NCI-H446 treated with DMSO at 0.1 percent for 48 hours (cell line): ENCODE results near the gene RPL35.
A peak's percentile ranks its signal among the peaks of the same experiment; 100 is the strongest.

Experiments
- DNase-seq: peaks from one replicate; lab custom pipeline; 2025; lab: John Stamatoyannopoulos, UW

The RPL35 gene

DNA sequence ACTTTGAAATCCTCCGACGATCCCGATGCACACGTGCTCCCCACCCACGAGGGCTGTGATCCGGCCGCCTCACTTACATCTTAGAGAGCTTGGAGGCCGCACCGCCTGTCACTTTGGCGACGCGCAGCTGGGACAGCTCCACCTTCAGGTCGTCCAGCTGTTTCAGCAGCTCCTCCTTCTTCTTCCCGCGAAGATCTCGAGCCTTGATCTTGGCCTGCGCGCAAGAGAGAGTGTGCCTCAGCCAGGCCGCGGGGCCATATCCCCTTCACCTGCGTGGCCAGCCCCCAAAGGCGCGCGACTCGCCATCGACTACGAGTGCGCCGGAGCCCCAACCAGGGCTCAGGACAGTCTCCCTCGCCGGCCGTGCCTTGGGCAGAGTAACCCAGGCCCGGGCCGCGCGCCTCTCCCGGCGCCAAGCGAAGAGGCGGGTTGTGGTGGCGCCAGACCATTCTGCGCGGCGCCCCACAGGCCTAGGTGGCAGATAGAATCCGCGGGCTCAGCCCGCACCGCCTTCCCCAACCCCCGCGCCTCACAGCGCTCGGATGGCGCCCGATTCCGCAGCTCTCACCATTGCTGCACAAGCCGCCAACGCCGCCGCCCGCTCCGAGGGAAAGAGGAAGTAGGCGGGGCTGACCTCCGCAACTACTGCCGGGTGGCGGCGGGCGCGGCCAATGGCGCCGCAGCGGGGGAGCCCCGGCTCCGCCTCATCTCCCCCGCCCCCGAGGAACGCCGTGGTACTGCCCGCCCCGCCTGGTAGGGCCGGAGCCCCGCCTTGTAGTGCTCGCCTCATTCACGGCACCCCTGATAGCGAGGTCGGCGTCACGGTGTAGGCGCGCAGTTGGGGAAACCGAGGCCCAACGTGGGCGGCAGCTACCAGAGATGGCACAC is at the start of gene RPL35, which contains the start of gene ARPC5L:
Gene RPL35 (minus strand): TSS at position 616 of the 888 bp plus-strand sequence. CDS start 45 bp downstream, at position 571.
Gene ARPC5L (plus strand): TSS at position 789 of the 888 bp plus-strand sequence. CDS start 7,161 bp downstream, outside the sequence.
- peak; percentile 69 for DNase-seq

DNA sequence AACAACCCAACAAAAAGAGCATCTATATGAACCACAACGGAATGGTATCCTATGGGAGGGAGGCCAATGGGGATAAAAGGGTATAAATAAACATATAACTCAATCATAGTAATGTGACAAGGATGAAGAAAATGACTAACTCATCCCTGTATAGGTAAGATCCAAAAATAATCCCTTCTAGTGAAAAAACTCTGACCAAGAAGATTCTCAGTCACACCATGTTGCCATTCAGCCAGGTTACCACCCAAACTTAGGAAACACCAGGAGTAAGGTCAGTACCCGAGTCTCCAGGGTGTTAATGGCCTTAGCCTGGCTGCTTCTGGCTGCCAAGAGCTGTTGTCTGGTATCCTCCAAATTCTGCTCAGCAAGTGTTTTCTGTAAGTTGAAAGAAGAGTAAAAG is 46.3 kb upstream of the RPL35 start:
- no peak for DNase-seq

DNA sequence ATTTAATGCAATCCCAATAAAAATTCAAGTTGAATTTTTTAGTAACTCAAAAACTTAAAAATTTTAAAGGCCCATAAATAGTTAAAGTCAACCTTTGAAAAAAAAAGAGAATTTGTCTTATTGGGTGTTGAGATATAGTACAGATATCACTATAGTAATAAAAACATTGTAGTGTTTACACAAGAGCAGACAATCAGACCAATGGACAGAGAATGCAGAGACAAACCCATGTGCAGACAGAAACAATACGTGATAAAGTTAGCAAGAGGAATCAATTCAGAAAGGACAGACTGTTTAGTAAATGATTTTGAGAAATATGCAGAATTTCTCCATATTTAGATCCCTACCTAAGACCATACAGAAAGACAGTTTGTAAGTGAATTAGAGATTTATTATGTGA is 45.2 kb upstream of the RPL35 start:
- DNase-seq, result no peak

DNA sequence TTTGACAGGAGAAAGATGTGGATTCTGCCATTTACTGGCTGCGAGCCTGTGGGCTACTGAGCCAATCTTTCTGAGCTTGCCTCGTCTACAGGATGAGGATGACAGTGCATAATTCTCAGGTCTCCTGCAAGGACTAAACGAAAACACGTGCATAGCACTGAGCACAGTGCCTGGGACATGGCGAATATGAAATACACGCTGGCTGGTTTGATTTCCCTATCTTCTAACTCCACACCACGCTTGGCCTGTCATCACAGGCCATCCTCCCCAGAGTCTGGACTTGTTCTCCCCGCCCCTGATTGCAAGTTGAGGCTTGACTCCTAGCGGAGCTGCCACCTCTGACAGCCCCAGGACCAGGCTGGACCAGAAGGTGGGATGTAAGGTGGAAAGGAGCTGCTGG is 38.1 kb upstream of the RPL35 start:
- no peak for DNase-seq

DNA sequence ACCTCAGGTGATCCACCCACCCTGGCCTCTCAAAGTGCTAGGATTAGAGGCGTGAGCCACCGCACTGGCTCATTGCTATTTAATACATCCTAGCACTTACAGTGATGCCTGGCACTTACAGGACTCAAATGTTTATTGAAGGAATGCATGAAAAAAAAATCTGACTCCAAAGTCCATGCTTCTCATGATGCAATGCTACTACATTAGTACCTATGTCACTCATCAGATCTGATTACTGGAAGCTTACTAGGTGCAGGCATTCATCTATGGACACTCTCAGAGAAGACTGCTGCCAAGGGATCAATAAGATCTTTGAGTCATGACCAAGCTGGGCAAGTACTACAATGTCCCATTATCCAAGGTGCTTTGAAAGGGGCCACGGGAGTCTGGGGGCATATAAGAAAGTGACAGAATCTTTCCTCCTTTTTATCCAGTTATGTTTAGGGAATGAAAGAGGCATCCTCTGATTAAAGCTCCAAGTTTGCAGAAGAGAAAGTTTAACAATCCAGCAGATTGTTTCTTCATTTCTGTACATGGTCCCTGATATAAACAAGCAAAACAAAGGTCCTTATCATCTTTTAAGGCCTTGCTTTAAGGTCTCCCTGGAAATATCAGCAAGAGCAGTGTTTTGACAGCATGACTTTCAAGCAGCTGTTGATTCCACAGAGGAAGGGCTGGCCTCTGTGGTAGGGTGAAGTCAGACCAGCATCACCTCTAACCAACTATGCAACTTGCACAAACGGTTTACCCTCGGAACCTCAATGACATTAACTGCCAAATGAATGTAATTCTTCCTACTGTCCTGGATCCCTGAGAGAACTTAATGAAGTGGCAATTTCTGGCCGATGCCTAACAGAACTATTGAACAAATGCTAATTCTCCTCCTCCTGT is 36.1 kb upstream of the RPL35 start:
- DNase-seq, result no peak

DNA sequence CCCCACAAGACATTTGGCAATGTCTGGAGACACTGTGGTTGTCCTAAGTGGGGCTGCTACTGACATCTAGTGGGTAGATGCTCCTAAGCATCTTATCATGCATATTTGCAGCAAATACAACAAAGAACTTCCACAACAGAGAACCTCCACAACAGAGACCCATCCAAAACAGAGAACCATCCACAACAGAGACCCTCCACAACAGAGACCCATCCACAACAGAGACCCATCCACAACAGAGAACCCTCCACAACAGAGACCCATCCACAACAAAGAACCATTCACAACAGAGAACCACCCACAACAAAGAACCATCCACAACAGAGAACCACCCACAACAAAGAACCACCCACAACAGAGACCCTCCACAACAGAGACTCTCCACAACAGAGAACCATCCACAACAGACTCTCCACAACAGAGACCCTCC is 33.0 kb upstream of the RPL35 start:
- no peak for DNase-seq

DNA sequence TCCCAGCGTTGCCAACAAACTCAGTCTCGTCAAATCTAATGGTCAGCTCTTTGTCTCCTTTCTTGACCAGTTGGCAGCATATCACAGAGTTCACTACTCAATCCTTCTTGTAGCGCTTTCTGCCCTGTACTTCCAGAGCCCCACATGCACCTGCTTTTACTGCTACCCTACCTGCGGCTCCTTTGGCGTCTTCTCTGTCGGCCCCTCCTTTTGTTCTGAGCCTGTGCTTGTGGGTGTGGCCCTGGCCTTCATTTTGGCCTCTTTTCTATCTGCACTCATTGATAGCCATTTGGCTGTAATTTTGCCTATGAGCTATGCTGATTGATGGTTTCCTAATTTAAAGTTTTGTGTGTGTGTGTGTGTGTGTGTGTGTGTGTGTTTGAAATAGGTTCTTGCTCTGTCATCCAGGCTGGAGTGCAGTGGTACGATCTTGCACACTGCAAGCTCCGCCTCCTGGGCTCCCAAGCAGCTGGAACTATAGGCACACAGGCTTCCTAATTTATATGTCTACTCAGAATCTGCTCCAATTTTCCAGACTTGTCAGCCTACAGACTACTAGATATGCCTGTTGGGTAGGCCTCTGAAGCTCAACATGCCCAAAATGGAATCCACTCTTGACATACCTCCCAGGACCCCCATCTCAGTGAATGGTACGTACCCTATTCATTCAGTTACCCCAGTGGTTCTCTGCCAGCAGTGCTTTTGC is 32.4 kb upstream of the RPL35 start:
- no peak for DNase-seq

DNA sequence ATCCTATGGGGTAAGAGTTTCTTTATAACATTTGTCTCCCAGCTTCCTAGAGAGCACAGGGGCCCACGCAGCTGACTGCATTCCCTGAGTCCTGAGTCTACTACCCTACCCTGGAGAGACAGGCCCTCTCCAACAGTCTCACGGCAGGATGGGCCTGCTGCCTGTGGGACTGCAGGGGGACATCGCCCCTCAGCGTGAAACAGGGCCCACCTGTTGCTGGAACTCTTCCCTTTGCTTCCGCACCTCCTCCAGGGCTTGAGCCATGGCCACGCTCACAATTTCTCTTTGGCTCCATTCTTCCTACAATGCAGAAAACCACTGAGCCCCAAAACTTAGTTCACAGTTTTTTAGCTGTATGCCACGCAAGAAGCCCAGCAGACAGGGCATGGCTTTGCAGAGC is 28.4 kb upstream of the RPL35 start:
- DNase-seq, result no peak

DNA sequence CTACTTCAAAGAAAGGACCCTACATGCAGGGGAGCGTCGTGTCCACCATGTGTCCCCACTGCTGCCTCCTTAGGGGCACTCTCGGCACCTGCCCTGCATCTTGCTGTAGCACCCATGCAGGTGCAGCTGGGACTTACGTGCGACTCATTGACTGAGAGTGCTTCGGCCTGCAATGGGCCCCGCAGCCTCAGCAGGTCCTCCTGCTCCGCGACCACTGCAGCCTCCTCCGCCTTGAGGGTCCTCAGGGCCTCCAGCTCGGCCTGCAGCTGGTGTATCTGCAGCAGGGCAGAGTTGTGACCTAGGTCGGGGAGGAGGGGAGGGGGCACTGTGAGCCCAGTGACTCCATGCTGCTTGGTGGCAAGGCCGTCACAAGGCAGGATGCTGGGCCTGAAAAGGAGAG is 27.2 kb upstream of the RPL35 start:
- DNase-seq, result no peak

DNA sequence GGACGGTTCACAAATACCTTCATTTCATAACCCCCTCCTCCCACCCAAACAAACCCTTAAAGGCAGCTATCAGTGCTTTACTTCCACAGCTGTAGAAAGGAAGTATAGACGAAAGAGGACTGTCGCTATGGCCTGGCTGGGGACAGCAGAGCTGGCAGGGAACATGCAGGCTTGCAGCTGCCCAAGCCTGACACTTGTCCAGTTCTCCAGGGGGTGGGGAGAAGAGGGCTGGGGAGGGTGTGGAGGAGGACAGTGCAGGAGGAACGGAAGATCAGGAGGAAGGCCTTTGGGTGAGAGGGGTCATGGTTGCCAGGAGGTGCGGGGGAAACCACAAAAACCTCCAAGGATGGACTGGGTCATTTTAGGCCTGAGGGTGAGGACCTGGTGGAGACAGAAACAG is 26.1 kb upstream of the RPL35 start:
- no peak for DNase-seq

DNA sequence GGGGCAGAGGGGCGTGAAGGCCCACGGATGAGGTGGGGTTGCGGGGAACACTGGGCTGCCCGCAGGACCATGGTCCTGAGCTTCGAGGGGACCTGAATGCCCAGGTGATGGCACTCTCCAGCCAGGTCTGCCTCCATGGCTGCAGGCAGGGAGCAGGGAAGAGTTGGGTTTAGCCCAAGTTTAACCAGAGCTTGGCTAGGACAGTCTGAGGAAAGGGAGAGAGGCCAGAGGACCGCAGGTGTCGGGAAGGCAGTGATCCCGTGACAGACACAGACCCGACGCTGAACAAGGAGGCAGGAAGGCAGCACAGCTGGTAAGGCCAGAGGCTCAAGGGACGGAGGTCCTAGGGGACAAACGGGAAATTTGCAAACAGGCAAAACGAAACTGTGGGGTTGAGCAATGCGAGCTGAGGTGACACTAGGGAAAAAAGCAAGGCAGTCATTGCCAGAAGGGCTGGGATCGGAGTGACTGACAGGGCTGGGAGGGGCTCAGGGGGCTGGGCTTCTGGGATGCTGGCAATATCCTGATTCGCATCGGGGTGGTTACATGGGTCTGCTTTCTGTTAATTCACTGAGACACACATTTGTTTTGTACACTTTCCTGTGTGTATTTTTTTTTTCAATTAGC is 25.2 kb upstream of the RPL35 start:
- DNase-seq, result no peak

DNA sequence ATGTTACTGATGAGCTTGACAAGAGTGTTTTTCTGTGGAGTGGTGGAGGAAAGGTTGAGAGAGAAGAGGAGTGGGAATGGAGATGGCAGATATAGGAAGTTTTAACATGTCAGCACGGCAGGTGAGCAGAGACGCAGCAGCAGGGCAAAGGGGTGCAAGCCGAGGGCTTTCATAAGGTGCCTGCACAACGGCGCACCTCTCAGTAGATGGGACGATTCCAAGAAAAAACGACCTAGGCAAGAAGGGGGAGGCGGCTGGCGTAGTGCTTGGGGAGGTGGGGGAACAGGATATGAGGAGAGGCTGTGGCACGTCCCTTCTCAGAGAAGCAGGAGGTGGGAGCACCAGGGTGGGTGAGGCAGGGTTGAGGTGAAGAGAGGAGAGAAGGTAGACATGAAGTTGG is 24.7 kb upstream of the RPL35 start:
- DNase-seq, result no peak

DNA sequence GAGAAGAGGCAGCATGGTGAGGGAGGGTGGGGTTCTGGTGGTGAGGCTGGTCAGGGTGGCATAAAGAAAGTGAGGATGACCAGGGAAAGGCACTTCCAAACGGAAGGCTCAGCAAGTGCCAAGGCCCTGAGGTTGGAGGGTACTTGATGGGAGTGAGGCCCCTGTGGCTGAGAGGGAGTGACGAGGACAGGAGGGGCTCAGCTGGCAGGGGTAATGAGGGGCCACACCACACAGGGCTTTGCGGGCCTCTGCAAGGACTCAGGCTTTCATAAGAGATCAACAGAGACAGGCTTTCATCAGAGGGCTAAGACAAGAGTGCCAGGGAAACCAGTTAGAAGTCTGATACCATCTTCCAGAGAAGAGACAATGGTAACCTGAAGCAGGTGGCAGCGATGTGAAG is 23.8 kb upstream of the RPL35 start:
- DNase-seq, result no peak

DNA sequence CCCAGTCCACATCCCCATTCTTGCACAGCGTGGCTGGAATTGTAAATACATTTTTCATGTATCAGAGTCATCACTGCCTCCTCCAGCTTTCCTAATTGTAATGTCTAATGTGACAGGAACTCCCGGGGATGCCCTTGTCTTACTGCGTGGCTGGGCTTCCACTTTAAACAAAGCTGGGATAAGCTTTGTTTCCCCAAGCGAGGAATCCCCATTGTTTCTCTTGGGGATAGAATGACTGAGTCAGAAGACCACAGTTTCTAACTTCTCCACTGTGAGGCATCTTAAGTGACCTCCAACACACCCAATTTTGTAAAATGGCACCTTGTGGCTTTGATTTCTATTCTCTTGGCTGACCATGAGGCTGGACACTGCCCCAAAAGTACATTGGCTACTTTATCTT is 22.6 kb upstream of the RPL35 start:
- DNase-seq, result no peak

DNA sequence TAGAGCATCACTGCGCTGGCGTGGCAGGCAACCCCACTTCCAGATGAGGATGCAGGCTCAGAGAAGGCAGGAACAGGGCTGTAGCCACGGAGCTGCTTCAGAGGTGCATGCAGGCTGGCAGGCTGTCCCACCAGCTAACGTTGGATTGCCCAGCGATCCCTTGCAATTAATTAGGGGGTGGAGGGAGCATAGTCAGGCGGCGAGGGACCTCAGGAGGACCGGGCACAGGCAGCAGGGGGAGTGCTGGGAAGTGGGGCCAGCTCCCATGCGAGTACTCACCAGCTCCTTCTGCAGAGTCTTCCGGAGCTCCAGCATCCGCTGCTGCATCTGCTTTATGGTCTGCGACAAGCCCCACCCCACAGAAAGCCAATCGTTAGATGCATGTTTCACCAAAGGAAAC is 20.5 kb upstream of the RPL35 start:
- DNase-seq, result no peak

DNA sequence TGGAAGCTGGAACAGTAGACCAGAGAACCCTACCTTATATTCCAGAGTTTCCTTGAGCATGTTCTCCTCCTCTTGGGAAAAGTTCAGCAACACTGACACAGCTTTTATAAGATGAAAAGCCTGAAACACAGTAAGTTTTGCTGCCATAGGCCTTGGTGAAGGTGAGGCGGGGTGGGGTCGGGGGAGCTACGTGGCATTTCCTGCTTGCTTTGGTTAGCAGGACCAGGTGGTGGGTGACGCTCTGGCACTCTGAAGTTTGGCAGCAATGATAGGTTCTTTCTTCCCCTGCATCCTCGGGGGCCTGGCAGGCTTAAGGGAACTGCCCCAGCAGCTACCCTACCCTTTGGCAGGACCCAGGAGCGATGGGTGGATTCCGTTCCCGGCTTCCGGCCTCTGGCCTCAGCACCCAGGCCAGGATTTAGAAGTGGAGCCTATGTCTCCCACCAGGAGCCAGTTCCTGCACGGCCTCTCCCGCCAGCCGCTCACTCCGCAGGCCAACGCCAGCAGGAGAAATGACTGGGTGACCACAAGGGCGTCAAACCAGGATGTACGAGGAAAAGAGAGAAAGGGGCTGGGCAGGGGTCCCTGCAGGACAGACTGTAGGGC is 19.5 kb upstream of the RPL35 start:
- DNase-seq, result no peak

DNA sequence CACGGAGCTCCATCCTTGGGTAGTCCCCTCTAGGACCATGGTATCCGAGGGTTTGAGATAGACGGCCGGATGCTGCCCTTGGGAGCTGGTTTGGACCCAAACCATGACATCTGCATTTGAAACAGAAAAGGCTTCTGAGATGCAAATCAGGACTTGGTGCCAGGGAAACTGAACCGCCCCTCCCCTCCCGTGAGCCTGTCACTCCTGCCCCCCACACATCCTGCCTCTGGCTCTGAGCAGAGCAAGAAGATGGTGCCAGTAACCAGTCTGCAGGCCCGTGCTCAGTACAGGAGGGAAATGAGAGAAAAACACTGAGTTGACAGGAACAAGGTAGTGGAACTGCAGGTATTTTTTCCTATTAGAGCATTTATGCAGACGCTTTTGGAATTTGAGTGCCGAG is 18.7 kb upstream of the RPL35 start:
- no peak for DNase-seq

DNA sequence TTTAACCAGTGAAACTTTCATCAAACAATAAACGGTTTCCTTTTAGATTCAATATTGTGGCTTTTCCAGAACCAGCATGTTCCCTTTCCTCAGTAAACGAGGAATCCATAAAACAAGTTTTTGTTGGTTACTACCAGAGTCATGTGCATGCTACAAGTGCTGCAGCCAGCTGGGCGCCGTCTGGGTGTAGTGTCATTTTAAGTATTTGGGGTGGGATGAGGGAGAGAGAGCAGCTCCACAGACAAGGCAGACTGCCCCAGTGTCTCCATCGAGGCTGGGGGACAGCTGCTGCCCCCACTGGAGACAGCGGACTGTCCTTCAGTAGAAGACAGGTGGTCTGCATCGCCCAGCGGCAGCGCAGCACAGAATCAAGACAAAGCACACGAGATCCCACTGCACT is 17.5 kb upstream of the RPL35 start:
- DNase-seq, result no peak

DNA sequence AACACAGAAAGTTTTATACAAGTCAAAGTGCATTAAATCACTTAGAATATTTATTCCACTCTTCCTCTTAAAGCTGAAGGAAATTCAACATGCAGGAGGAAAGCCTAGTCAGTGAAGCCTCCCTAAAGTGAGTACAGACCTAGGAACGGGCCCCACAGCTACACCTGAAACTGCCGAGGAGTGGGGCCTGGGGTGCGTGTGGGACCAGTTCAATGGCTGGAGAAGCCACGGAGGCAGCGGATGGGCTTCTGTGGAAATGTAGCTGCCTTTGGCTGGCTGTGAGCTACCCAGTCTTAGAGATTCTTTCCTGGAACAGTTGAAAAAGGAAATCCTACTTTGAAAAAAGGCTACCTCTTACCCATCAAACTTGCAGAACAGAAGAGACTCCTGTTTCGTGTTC is 16.8 kb upstream of the RPL35 start:
- DNase-seq, result no peak

DNA sequence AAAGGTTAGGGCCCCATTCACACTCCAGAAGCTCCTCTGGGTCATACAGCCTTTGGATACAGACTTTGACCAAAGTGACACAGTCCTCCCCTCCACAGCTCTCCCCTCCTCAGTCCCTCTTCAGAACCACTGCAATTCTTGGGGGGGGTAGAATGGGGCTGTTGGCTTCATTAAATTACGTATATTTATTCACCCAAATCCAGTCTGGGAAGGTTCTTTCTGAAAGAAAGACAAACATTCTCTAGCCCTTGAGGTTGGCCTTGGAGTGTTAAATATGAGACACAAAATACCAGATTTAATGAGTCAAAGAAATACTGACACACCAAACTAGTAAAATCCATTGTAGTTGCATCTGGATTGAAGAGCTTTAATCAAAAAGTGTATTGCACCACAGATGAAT is 16.3 kb upstream of the RPL35 start:
- no peak for DNase-seq

DNA sequence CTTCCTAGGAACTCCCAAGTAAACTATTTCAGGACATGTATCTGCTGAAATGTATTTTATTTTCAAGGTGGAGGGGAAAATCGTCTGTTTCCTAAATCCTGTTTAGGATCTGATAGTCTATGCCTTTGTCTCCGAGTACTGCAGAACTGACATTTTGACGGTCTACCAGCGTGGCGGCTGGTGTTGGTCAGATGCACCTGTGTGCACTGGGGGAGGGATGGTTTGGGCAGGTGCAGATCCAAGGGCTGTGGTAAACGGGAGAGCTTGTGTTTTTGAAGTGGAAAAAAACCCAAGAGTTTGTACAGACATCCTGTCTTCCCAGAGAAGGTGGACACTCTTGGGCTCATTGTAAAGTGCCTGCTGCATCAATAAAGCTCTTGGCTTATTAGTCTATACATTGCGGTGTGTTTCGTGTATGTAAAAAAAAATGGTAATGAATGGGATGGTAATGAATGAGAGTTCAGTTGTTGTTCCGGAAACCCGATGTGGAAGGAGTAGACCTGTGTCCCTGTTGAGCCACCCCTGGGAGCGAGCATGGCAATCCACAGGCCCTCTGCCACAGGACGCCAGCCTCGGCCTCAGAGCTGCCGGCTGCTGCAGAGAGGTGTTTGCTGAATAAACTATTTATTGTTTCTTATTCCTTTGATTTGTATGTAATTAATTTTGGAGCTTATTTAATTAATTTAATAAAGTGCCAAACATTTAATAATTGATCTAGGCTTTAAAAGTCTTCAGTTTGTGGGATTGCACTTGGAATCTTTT is 15.4 kb upstream of the RPL35 start:
- no peak for DNase-seq
